ENCODE data around the gene LRRC3.
A peak's percentile ranks its signal among the peaks of the same experiment; 100 is the strongest.
"Not testable (repeated sequence)": the region's sequence is repeated elsewhere in the genome, so short reads cannot be mapped to it uniquely, and the experiment has no call there.

The LRRC3 gene, protein sequence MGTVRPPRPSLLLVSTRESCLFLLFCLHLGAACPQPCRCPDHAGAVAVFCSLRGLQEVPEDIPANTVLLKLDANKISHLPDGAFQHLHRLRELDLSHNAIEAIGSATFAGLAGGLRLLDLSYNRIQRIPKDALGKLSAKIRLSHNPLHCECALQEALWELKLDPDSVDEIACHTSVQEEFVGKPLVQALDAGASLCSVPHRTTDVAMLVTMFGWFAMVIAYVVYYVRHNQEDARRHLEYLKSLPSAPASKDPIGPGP

DNA sequence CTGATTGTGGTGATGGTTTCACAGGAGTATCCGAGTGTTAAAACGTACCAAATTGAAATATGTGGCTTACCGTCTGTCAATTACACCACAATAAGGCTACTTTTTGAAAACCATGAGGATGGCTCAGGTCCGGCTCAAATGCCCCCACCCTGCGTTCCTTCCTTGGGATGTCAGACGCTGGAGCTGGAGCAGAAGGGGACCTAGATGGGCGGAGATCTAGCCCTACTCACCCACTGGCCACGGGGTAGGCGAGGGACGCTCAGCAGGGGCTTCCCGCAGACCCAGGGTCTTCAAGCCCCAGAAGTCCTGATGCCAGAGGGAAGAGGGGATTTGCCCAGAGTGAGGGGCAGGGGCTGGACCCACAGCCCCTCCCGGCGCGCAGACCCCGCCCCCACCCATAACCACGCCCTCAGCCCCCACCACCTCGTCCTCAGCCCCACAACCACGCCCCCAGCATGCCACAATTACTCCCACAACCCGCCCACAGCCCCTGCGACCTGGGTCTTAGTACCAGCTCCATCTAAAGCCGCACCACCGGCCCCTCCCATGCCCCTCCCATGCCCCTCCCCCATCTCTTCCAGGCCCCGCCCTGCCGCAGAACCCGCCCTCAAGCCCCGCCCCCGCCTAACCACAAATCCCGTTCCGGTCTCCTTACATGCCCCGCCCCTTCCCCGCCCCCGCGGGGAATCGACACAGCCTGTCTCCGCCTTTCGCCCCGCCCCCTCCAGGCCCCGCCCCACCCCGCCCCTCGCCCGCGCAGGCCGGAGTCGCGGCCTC, at the start of gene LRRC3:
Gene LRRC3 (plus strand): TSS at position 764 of the 777 bp plus-strand sequence. CDS start 1,135 bp downstream, outside the sequence.
- peak; percentile 37 for DNase-seq

DNA sequence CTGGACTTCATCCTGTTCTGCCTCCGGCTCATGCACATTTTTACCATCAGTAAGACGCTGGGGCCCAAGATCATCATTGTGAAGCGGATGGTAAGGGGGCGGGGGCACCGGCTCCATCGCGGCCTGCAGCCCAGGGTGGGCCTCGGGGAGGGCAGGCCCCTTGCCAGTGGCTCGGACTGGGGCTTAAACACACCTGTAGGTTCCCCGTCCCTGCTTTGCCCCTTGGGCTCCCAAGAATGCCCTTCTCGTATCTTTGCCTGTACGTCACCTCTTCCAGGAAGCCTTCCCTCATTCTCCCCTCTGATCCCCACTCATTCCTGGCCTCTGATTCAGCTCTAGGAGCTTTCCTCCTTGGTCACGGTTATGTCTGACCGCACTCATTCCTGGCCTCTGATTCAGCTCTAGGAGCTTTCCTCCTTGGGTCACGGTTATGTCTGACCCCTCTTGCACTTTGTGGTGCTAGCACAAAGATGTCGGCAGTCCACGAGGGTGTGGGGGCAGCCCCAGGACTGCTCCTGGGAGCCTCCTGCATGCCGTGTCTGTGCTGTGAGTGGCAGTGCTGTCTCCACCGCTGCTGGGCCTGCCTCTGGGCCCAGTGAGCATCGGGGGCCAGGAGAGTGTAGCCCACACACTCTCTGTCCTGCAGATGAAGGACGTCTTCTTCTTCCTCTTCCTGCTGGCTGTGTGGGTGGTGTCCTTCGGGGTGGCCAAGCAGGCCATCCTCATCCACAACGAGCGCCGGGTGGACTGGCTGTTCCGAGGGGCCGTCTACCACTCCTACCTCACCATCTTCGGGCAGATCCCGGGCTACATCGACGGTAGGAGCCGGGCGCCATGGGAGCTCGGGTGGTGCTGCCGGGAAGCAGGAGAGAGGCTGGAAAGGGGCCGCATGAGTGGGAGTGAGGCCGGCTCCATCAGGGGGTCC, 49.1 kb upstream of the LRRC3 start:
- no peak for DNase-seq

DNA sequence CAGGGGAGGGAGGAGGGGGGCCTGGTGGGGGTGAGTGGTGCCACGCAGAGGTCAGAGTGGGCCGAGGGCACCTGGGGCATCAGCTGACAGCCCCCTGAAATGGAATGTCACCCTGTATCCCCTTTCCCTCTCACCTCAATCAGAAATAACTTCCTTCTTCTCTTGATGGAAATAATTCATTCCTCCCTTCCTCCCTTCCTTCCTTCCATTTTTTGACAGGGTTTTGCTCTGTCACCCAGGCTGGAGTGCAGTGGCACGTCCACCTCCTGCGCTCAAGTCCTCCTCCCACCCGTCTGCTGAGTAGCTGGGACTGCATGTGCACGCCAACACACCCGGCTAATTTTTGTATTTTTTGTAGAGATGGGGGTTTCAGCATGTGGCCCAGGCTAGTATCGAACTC, 48.4 kb upstream of the LRRC3 start:
- no peak for DNase-seq

DNA sequence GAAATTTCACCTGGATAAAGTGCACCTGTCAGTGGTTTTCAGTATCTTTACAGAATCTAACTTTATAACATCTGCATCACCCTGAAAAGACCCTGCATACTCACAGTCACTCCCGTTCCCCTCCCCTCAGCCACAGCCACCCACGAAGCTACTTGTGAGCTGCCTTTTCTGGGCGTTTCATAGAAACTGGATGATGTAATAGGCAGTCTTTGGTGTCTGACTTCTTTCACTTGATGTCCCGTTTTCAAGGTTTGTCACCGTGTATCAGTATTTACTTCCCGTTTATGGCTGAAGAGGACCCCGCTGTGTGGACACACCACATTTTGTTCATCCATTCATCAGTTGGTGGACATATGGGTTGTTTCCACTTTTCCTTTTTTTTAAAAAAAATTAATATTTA, 47.8 kb upstream of the LRRC3 start:
- DNase-seq: no peak

DNA sequence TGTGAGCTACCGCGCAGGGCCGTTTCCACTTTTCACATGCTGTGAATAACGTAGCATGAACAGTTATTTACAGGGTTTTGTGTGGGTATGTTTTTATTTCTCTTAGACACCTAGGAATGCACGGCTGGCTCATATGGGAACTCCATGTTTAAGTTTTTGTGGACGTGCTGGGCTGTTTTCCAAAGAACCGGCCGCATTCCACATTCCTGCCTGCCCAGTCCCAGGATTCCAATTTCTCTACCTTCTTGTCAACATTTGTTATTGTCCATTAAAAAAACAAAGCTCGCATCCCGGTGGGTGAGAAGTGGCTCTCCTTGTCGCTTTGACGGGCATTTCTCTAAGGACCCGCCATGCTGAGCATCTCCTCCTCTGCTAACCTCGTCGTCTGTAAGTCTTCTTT, 47.1 kb upstream of the LRRC3 start:
- no peak for DNase-seq

DNA sequence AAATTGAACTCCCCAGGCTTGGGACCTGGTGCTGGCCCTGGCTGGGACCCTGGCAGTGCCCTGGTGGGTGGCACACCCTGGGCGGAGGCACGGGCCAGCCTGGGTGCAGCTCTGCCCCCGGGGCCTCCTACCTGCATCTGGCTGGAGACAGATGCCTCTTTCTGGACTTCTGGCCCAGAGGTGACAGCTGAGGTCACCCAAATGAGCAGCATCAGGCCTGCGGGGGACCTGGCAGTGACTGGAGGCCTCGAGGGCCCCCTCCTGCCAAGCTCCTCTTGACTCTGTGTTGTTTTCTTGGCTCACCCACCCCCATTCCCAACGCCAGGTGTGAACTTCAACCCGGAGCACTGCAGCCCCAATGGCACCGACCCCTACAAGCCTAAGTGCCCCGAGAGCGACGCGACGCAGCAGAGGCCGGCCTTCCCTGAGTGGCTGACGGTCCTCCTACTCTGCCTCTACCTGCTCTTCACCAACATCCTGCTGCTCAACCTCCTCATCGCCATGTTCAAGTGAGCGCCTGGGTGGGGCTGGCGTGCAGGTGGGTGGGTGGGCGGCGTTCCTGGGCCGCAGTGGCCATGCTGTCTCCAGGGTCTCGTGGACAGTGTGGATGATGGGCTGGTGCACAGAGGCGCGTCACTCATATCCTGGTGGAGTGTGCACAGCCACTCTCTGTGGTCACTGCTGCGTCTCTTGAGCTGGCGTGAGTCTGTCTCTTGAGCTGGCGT, 41.6 kb upstream of the LRRC3 start:
- DNase-seq: no peak

DNA sequence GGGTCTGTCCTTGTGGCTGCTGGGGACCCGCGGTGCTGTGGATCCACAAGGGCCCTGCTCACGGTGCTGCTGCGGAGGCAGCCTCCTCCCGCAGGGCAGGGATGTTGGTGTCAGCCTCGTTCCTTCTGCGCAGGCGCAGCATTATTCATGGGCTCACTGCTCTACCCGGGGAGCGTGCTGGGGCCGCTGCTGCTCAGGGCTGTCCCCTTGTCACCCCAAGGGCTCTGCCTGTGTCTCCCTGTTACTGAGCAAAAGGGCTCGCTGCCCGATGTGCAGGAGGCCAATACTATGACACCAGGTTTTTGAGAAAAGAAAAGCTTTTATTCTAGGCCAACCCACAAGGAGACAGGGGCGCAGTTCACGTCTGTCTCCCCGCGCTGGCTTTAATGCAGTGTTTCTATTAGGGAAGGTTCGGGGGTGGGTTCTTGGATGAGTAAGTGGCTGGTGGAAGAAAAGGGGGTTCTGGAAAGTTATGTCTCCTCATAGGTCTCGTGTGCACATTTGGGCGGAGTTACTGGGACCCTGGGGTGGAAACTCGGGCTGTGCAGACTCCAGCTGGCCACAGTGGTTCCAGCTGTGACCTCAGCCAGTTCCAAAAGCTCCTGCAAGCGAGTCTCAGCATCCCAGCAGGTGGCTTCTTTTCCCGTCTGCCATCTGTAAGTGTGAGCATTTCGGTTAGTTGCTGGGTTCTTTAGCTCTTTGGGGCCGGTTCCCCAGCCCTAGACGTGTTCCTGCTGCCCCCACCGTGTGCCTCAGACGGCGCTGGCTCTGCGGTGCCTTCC, 40.8 kb upstream of the LRRC3 start:
- DNase-seq: no peak

DNA sequence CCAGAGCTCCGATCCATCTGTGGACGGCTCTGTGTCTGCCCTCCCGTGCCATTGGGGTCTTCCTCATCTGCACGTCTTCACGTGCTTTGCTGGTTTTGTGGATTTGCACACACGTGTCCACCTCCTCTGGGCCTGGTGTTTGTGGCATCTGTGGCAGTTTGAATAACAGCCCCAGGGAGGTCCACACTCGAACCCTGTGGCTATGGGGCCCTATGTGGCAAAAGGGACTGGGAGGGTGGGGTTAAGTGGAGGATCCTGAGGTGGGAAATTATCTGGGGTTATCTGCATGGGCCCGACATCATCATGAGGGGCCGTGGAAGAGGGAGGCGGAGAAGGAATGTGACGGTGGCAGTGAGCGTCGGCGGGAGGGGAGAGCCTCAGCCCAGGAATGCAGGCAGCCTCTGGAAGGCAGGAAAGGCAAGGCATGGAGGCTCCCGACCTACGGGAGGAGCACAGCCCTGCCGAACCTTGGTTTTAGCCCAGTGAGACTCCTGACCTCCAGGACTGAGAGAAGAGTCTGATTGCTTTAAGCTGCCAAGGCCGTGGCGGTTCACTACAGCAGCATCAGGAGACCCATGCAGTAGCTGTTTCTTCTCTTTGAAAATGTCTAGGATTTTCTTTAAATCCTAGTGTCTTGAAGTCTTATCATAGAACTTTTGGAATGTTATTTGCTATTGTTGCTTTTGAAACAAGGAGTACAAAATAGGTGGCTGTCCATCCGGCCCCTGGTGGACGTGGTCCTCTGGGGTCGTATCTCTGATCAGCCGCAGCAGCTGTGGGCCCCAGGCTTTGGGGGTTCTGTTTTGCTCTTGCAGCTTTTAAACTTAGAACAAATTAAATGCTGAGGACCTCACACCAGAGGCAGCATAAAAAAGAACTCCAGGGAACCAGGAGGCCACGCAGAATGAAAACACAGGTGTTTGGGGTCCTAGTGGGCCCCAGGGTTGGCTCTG, 40.0 kb upstream of the LRRC3 start:
- no peak for DNase-seq

DNA sequence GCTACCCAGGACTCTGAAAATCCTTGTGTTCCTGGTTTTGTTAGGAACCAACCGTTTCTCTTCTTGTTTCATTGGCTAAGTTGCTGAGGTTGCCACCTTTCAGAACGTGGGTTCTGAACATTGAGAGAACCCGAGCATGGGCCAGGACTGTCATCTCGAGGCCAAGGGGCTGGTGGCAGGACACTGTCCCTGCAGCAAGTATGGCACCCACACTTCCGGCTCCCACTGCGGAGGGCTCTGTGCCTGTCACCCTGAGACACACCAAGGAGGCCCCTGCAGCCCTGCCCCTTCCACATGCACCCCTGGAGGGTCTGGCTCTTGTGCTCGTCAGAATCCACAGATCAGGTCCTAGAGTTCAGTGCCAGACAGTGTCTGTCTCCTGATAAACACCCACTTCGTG, 39.1 kb upstream of the LRRC3 start:
- DNase-seq: no peak

DNA sequence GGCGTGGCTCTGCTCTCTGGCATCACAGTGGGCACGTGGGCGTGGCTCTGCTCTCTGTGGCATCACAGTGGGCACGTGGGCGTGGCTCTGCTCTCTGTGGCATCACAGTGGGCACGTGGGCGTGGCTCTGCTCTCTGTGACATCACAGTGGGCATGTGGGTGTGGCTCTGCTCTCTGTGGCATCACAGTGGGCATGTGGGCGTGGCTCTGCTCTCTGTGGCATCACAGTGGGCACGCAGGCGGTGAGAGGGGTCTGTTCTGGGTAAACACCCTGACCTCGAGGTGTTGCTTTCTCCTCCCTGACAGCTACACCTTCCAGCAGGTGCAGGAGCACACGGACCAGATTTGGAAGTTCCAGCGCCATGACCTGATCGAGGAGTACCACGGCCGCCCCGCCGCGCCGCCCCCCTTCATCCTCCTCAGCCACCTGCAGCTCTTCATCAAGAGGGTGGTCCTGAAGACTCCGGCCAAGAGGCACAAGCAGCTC, 37.6 kb upstream of the LRRC3 start:
- not testable (repeated sequence) for DNase-seq

DNA sequence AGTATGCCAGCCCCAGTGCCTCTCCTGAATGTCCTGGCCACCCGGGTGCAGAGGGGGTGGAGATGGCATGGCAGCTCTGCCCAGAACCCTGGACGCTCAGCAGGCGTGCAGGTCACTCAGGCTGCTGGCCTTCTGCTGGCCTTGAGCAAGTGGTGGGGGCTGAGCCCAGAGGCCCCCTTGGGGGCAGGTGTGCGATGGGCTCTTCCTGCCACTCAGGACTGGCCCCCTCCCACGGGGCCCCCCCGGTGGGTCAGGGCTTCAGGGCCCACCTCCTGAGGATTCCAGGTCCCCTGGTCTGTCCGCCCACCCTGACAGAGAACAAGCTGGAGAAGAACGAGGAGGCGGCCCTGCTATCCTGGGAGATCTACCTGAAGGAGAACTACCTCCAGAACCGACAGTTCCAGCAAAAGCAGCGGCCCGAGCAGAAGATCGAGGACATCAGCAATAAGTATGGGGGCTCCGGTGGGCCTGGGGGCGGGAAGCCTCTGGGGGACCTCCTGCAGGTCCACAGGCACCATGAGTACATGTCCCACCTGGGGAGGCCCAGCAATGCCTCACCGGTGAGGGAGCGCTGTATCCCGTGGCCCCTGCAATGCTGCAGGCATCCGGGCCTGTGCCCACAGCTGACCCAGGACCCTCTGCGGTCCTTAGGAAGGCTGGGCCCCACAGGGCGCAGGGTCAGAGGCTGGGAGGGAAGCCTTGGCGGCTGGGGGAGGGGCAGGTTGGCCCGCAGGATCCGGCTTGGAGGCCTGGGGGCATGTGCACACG, 37.0 kb upstream of the LRRC3 start:
- no peak for DNase-seq

DNA sequence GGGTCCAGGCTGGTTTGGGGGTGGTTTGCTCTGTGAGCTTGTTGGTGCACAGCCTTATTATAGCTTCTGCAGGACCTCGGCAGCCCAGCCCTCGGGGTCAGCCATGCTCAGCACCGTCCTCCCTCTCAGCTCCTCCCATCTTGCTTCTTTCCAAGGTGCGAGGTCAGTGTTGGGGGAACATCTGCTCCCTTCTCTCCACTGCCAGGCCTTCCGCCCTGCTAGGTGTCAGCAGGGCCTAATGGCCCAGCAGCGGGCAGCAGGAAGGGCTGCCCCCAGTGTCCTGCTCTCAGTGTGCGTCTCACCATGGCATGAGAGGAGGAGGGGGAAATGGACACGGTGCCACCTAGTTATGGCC, 36.5 kb upstream of the LRRC3 start:
- no peak for DNase-seq

DNA sequence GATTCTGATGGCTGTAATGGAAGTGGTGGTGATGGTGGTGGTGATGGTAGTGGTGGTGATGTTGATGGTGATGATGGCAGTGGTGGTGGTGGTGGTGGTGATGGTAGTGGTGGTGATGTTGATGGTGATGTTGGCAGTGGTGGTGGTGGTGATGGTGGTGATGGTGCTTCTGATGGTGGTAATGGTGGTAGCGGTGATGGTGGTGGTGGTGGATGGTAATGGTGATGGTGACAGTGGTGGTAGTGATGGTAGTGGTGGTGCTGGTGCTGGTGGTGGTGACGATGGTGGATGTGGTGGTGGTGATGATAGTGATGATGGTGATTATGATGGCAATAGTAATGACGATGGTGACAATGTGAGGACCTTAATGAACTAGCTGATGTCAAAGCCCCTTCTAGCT, 35.6 kb upstream of the LRRC3 start:
- DNase-seq: no peak

DNA sequence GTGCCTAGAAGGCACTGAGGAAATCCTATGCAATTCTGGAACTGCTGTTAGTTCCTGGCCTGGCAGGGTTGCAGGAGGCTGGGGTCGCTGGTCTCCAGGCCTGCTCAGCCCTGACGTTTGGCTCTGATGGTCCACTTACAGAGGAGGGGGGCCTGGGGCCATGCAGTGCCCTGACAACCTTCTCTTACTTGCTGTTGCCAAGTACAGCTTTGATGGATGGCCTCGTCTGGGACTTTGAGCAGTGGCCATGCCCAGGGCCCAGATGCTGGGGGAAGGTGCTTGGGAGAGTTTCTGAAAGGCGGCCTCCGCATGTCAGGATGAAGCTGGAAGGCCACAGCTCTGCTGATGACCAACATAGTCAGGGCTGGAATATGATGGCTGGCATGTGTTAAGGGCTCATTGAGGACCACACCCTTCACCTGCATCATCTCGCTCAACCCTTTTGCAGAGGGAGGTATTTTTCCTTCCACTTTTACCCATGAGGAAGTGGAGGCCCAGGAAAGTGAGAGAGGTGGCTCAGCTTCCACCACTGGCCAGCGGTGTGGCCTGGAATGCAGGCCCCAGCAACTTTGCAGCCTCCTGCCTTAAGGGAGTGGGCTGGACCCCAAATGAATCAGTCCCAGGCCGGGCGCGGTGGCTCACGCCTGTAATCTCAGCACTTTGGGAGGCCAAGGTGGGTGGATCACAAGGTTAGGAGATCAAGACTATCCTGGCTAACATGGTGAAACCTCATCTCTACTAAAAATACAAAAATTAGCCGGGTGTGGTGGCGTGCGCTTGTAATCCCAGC, 34.7 kb upstream of the LRRC3 start:
- DNase-seq: no peak

DNA sequence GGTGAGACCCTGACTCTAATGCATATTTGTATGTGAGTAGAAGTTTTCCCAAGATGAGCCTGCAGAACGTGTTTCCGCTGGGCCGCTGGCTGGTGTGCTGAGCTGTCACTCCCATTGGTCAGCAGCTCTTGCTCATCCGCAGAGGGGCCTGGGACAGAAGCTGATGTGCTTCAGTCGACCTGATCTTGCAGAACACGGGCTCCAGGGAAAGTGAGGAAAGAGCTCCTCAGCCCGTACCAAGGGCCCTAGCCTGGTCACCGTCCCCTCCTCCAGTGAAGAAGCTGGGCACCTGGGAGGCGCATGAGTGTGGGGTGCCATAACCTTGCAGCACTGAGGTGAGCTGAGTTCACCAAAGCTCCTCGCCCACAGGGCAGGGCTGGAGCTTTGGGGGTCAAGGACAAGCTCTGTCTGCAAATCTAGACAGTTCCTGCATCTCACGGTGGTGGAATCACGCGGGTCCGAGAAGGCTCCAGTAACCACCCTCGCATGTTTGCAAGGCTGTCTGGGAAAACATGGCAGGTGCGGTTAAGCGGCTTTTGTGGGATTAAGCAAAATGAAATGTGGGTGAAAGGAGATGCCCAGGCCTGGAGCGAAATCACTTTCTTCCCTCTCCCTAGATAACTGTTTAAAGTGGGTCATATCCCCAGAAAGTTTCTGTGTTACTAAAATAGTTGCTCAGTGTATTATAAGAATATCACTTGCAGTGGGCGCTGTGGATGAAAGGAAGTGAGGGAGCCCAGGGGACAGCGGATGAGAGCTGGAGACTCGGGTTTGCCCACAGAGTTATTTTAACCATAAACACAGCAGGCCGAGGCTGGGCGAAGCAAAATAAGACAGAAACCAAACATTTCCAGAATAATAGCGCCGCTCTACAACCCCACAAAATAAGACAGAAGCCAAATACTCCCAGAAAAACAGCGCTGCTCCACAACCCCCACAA, 33.1 kb upstream of the LRRC3 start:
- no peak for DNase-seq

DNA sequence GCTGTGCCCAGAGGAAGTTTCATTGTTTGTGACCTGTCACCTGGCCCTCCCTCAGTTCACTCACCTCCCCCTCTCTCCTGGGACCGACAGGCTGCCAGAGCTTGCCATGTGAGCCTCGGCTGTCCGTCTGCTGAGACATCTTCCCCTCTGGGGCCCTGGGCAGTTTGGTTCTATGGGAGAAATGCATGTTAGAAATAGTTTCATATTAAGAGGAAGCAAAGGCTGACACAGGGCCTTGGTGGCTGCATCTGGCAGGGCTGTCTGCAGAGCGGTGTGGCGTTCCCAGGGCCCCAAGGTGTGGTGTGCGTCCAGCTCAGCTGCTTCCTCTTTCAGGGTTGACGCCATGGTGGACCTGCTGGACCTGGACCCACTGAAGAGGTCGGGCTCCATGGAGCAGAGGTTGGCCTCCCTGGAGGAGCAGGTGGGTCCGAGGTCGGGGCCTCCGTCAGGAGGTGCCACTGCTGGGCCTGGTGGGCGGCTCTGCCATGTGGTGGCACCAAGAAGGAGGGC, 31.9 kb upstream of the LRRC3 start:
- DNase-seq: no peak

DNA sequence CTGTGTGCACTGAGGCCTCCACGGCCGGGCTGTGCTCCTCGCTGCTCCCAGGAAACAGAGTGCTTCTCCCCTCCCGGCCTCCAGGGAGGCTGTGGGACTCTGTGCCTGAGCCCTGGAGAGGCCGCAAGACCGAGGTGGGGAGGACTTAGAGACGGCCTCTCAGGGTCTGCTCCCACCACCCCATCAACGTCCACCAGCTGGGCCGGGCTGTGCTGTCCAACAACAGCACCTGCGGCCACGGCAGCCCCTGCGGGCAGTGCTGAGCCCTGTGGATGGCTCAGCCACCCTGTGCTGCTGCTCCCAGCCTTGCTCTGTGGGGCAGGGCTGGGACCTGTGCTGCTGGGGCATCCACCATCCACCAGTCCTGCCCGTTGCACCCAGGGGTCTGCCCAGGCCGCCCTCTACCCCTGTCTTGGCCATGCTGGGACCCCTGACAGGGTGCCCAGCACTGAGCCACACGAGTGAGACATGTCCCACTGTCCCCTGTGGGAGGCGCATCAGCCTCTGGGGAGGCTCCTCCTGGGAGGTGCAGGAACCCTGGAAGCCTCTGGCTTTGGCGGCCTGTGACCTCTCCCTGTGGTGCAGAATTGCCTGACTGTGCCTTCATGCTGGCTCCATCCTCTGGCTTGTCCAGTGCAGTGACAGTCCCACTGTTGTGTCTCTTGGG, 31.2 kb upstream of the LRRC3 start:
- DNase-seq: no peak

Measured in NCI-H1417 treated with DMSO at 0.1 percent for 48 hours (cell line).